ENCODE results near the gene GON4L.
"Not testable (repeated sequence)": the region's sequence is repeated elsewhere in the genome, so short reads cannot be mapped to it uniquely, and the experiment has no call there.

The GON4L gene

DNA sequence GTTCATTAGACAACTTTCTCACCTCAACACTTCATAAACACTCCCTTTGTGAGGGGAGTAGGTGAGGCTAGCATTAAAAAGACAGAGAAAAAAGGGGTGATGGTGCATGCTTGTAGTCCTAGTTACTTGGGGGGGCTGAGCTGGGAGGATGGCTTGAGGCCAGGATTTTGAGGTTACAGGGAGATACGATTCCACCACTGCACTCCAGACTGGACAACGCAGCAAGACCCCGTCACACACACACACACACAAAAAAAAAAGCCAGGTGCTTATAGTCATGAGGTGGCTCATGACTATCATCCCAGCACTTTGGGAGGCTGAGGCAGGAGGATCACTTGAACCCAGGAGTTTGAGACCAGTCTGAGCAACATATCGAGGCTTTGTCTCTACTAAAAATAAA, 29.6 kb downstream of the GON4L start:
- no peak for DNase-seq

DNA sequence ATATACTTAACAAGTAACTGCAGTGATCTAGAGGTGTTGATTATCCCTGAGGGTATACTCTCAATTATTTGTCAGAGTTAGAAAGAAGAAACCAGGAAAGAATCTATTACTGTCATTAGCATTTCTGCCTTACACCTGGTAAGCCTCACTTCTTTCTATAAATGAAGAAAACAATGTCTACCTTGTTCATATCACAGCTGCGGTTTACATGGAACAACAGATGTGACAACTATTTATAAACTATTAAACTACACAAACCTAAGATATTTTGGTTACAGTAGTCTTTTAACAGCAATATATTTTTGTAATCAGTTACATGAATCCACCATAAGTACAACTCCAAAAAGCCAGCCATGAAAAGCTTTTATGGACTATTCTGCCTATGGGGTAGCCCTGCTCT, 40.7 kb downstream of the GON4L start:
- DNase-seq, result no peak

DNA sequence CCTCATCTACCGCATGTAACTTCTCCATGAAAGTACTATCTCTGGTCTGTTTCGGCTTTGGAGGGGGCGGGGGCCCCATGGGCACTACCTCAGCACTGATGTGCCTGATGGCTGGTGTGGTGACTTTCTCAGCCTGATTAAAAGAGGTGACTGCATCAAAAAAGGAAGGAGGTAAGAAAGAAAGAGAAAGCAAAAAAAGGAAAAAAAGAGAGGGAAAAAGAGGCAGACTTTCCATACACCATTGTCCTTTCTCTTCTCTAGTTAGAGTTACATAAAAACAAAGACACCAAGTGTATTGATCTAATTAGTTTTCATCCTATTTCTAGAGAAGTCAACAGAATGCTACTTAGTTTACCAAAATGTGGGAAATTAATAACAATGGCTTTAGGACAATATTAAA, 43.3 kb downstream of the GON4L start:
- no peak for DNase-seq

DNA sequence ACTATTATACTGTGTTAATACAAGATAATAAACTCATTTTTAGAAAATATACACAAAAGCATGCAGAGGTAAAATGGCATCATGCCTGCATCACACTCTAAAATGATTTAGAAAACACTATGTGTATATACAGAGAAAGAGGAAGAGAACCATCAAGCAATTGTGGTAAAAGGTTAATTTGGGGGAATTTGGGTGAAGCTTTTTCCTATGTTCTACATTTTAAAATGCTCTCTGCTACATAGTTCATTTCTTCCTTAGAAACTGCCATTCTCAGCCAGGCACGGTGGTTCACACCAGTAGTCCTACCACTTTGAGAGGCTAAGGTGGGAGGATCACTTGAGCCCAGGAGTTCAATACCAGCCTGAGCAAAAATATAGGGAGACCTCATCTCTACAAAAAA, 44.1 kb downstream of the GON4L start:
- no peak for DNase-seq

DNA sequence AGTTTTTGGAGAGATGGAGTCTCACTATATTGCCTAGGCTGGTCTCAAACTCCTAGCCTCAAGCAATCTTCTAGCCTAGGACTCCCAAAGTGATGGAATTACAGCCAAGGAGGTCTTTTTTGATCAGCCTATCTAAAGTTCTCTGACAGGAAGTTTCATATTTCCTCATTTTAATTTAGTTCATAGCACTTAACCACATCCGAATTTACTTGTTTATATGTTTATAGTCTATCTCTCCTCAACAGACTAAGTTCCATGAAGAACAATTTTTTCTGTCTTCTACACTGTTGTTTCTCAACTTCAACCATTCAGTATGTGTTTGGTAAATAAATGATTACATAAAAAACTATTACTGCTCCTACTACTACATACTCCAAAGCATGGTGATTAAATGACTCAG, 47.9 kb downstream of the GON4L start:
- no peak for DNase-seq

DNA sequence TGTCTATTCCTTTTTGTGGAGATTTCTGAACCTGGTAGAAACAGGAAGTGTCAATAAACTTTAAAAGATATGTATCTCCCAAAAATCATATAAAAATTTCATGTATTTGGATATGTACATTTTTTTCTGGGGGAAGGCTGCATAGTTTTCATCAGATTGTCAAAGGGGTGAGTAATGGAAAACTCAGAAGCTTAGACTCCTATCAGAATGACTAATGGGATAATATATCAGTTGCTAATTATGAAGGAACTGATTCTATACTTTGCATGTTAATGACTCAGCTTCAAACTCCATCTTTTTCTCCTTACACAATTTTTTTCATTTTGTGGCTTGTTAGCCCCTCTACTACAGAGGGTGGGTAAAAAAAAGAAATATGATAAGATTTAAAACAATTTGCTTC, 55.9 kb downstream of the GON4L start:
- DNase-seq, result no peak

DNA sequence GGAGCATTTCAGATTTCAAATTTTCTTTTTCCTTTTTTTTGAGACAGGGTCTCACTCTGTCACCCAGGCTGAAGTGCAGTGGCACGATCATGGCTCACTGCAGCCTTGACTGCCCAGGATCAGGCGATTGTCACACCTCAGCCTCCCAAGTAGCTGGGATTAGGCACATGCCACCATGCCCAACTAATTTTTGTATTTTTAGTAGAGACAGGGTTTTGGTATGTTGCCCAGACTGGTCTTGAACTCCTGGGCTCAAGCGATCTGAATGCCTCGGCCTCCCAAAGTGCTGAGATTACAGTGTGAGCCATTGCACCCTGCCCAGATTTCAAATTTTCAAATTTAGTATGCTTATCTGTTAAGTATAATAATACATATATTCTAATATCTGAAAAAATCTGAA, 61.4 kb downstream of the GON4L start:
- not testable (repeated sequence) for DNase-seq

DNA sequence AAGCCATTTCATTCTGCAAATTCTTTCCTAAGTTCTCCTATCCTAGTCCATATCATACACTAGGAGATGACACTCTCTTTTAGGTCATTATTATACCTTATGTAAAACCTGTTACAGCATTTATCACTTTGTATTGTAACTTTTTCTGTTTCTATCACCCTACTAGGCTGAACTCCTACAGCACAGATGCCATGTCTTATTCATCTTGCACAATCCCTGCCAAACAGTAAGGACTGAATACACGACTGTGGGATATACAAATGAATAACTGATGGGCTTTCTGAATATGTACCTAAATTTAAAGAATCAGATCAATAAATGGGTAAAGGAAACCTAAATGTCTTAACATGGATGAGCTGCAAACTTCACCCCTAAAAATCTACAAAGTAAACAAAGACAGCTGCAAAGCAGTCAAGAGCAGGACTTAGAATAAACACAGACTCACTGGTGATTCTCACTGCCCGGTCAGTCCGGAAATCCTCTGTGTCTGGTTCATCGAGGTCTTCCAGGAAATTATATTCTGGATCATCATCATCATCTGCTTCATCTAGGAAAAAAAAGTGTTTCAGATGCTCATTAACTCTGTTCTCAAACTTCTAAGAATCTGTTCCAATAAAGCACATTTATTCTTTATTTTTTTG, 62.3 kb downstream of the GON4L start:
- no peak for DNase-seq

DNA sequence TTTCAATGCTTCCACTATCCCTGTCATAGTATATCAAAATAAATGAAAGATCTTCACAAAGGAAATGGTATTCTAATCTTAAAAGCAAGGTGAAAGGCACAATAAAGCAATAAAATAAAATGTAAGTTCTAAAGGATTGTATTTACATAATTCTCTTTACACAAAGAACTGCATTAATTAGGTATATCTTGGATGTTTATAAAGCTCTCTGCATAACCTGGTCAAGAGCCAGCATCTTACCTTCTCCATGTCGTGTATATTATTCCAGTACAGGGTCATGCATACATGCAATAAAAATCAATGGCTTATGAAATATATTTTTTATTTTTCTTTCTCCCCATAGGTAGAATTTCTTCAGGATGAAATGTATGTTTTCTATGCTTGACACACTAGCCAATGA, 63.8 kb downstream of the GON4L start:
- DNase-seq, result no peak

DNA sequence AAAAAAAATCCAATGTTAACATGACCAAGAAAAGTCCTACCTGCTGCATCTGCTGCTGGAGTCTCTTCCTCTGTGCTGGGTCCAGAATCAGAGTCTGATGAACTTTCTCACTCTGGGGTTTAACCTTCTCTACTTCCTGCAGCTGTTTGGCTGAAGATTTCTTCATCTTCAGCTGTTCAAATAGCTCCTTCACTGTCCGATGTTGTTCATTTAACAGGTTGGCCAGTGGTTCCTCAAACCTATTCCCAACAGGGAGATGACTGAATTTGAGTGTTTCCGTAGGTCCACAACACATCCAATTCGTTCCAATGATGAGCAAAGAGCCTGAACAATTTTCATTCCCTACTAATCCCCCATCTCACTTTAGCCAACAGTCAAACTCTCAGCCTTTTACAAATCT, 79.4 kb downstream of the GON4L start:
- no peak for DNase-seq

DNA sequence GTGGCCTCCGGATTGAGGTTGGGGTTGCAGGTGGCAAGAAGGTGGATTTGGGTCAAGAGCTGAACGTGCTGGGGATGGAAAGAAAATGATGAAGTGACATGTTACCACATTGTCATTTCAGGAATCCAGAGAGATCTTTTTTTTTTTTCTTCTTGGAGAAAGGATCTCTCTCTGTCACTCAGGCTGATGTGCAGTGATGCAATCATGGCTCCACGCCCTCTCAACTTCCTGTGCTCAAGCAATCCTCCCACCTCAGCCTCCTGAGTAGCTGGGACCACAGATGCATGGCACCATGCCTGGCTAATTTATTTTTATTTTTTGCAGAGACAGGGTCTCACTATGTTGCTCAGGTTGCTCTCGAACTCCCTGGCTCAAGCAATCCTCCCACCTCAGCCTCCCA, 80.6 kb downstream of the GON4L start:
- no peak for DNase-seq

DNA sequence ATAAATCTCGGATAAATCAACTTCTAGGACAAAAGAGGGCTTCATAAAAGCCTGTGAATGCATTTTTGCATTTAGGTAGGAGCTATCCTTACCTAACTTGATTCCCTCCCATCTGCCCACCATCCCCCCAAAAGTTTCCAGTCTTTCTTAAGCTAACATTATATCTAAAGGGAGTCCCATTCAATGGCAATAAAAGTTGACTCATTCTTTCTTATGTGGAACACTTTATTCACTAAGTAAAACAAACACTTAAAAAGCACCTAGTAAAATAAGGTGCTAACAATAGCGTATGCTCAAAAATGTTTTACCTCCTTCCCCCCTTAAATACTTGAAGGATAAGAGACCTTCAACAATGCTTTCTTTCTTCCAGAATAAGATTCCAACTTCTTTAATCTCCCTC, 83.8 kb downstream of the GON4L start:
- no peak for DNase-seq

DNA sequence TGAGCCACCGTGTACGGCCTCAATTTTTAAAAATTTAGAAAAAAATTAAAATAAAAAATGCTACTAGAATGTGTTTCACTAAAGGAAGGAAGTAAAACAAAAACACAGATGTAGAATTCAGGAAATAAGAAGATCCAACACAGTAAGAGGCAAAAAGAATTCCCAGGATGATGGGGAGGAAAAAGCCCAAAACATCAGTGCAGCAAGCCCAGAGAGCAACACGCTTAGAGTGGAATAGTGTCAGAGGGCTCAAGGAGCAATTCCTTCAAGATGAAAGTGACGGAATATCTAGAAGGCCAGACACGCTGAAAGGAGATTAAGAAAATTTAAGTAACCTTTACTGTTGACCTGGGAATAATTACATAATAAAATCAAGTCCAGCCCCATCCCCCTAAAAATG, 87.8 kb downstream of the GON4L start:
- no peak for DNase-seq

DNA sequence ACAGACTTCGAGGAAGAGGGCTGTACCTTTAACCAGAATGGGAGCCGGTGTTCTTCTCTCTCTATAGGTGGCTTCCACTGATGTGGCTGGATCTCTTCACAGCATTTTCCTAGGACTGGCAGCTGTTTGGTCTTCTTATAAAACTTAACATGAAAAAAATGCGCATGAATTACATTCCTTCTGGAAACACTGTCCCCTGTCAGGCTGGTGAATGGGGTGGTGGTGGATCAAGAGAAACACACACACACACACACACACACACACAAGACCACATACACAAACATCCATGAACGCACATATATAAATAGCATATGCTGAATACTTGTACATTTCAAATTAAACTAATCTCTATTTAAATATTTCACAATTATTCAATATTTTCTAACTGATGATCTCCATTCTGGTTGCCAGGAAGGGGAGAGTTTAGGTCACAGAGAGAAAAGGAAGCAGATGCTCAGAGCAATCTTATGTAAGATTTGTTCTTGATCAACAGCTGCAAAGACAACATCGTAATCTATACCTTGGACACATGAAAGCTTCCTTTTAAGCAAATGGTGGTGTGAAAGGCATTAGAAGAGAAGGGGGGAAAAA, 89.5 kb downstream of the GON4L start:
- not testable (repeated sequence) for DNase-seq

DNA sequence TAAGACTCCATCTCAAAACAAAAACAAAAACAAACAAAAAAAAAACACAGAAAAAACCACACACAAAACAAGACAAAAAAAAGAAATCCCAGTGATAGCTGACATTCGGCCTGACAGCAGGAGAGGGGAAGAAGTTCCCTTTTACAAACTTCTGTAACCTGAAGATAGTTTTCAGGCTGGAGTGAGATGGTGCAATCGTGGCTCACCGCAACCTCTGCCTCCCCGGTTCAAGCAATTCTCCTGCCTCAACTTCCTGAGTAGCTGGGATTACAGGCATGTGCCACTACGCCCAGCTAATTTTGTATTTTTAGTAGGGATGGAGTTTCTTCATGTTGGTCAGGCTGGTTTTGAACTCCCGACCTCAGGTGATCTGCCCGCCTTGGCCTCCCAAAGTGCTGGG, 93.0 kb downstream of the GON4L start:
- DNase-seq, result not testable (repeated sequence)

DNA sequence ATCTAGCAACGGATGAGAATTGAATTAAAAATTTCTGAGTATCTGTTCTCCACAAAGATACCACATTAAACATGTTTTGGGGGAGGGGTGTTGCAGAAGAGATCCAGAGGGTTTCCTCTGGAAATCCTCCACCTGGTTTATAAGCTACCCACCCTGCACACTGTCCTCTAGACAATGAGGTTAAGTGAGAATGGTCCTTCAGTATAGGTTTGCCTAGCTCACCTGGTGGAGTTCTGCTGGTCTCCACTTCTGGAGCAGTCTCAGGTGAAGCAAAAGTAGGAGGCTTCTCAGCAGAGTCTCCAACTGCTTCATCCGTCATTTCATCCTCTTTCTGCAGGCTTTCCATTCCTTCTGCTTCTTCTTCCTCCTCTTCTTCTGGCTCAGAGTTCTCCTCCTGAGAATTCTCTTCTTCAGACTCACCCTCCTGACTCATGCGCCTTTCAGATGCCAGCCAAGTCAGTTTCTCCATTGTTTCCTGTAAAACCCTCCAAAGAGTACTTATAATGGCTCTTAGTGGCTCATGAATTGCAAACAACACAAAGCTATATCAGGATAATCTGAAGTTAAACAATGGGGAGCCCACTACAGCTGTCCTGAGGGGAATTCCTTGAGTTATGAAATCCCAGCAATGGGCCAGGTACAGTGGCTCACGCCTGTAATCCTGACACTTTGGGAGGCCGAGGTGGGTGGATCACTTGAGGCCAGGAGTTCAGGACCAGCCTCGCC, 93.8 kb downstream of the GON4L start:
- not testable (repeated sequence) for DNase-seq

DNA sequence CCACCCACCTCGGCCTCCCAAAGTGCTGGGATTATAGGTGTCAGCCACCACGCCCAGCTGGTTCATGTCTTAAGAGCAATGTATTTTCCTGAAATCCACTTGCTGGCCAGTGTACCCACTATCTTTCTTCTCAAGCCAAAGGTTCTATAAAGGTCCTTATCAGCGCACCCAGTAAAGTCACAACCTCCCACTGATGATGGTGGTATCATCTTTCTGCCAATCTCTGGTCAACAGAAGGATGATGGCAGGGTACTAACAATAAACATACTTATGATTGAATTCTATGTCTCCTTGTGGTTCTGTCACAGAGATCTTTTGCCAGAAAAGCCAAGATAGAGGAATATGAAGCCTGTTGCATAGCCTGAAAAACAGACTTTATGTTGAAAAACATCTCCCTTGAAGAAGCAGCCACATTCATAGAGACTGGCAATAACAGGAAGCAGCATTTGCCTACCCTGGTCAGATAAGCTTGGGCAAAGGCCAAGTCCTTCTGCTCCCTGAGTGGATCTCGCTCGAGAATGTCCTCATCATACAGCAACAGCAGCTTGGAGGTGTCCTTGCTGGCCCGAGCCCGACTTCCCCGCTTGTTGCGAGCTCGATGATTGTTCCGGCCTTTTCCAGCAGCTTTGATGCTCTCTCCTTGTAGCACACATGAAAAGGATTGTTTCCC, 95.1 kb downstream of the GON4L start:
- DNase-seq, result no peak

DNA sequence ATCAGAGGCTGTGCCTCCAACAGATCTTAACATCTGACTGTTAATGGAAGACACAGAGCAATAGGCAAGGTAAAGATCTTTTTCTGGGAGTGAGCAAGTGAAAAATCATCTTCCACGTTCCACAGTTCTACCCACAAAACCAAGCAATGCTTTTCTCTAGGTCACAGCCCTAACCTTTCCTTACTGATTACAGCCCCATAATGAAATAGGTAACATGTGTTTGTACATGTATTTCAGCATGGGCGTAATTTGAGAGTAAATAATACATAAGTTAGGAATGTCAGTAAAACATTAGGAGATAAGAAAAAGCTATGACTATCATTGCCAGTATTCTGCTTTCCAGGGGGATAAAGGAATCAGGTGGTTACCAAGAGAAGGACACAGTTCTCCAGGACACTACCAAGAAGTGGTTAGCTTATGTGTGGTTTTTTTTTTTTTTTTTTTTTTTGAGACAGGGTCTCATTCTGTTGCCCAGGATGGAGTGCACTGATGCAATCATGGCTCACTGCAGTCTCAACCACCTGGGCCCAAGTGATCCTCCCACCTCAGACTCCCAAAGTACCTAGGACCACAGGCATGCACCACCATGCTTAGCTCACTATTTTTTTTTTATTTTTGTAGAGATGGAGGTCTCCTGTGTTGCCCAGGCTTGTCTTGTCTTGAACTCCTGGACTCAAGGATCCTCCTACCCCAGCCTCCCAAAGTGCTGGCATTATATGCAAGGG, 96.1 kb downstream of the GON4L start:
- no peak for DNase-seq

DNA sequence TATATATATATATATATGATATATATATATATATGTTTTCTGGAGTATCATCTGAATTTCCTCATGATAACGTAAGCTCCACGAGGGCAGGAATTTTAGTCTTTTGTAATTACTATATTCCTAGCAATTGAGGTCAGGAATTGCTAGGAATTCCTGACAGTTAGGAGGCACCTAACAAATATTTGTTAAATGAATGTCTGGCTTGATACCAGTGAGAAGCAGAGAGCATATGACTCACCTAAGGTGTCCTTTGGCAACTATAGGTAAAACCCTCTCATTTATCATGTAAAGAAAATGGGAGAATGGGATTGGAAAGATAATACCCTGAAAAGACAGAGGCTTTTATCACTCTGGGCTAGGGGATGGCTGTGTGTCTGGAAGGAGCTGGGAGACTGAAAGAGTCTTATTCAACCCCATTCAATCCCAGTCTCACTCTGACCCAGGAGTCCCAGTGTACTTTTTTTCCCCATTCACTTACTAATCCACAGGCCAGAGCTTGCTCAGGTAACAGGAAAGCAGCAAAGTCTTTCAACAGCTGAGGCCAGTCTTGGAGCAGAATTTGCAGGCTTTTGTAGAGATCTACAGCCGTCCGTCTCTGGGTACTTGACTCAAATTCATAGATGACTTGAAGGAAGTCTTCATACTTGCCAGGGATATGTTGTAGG, 96.9 kb downstream of the GON4L start:
- DNase-seq, result no peak

DNA sequence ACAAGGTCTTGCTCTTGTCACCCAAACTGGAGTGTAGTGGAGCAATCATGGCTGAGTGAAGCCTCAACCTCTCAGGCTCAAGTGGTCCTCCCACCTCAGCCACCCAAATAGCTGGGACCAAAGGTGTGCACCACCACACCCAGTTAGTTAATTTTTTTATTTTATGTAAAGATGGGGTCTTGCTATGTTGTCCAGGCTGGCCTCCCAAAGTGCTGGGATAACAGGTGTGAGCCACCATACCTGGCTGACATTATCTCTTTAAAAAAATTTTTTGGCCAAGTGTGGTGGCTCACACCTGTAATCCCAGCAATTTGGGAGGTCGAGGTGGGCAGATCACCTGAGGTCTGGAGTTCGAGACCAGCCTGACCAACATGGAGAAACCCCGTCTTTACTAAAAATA, 98.0 kb downstream of the GON4L start:
- not testable (repeated sequence) for DNase-seq

DNA sequence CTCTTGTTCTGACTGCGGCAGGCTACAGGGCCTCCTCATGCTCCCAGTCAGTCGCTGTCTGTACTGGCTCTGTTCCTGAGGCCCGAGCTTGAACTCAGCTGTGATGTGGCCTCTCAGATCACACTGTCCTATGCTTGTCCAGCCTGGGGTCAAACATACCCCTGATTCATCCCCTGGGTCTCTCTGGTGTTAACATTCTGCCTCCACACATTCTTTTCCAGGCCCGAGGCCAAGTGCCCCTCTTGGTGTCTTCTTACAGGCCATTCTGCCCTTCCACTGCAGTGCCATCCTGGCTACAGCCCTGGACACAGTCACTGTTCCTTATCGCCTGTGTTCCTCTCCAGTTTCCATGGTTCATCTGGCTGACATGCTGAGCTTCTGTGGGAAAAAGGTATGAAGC, 108.9 kb downstream of the GON4L start:
- not testable (repeated sequence) for DNase-seq

DNA sequence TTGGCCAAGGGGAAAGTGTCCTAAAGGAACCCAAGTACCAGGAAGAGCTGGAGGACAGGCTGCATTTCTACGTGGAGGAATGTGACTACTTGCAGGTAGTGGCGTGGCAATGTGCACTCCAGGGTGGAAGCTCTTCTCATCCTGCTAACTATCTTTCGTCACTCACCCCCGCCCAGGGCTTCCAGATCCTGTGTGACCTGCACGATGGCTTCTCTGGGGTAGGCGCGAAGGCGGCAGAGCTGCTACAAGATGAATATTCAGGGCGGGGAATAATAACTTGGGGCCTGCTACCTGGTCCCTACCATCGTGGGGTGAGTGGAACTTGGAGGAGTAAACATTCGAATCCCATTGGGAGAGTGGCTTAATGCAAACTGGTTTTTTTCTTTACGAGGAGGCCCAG, 109.4 kb downstream of the GON4L start:
- not testable (repeated sequence) for DNase-seq
